NCI-H2227 (cell line): Measurements from ENCODE around the gene OR9Q1.

Experiments
- DNase-seq: peaks from one replicate; lab custom pipeline; 2025; ENCODE audit not compliant: unreplicated experiment; lab: John Stamatoyannopoulos, UW

The OR9Q1 gene

GRCh38 chr11:58030653-58031052 lies 7.0 kb downstream of the OR9Q1 start, which contains the start of gene OR6Q1:
TSS of gene OR6Q1 (plus strand) at chr11:58030953. CDS start at chr11:58030953, 0 bp downstream.
- DNase-seq, result no peak

- DNase-seq, result no peak
Observed at GRCh38 chr11:58034471-58034870, 10.8 kb downstream of the OR9Q1 start.

GRCh38 chr11:58039589-58039988 lies 15.9 kb downstream of the OR9Q1 start:
- no peak for DNase-seq

- no peak for DNase-seq
Observed at GRCh38 chr11:58043379-58043778, 19.7 kb downstream of the OR9Q1 start.

- no peak for DNase-seq
Observed at GRCh38 chr11:58046231-58046630, 22.6 kb downstream of the OR9Q1 start.

- no peak for DNase-seq
Observed at GRCh38 chr11:58047818-58048217, 24.1 kb downstream of the OR9Q1 start.

- no peak for DNase-seq
Observed at GRCh38 chr11:58055806-58056401, 32.2 kb downstream of the OR9Q1 start.

GRCh38 chr11:58057481-58057880 lies 33.8 kb downstream of the OR9Q1 start:
- DNase-seq, result no peak

- no peak for DNase-seq
Observed at GRCh38 chr11:58058276-58059006, 34.8 kb downstream of the OR9Q1 start.

- no peak for DNase-seq
Observed at GRCh38 chr11:58059007-58059350, 35.3 kb downstream of the OR9Q1 start.

- no peak for DNase-seq
Observed at GRCh38 chr11:58060535-58060934, 36.9 kb downstream of the OR9Q1 start.

- DNase-seq, result no peak
Observed at GRCh38 chr11:58060939-58061672, 37.4 kb downstream of the OR9Q1 start.

GRCh38 chr11:58061813-58062212 lies 38.1 kb downstream of the OR9Q1 start:
- DNase-seq, result no peak

GRCh38 chr11:58067685-58068084 lies 44.0 kb downstream of the OR9Q1 start:
- DNase-seq, result no peak

- no peak for DNase-seq
Observed at GRCh38 chr11:58068655-58069054, 45.0 kb downstream of the OR9Q1 start.

- DNase-seq, result no peak
Observed at GRCh38 chr11:58070585-58070984, 46.9 kb downstream of the OR9Q1 start.

- DNase-seq, result no peak
Observed at GRCh38 chr11:58075781-58076180, 52.1 kb downstream of the OR9Q1 start.

- no peak for DNase-seq
Observed at GRCh38 chr11:58086528-58086927, 62.8 kb downstream of the OR9Q1 start.

GRCh38 chr11:58097437-58097836 lies 73.8 kb downstream of the OR9Q1 start:
- DNase-seq, result no peak

- DNase-seq, result no peak
Observed at GRCh38 chr11:58121096-58121495, 97.4 kb downstream of the OR9Q1 start.

GRCh38 chr11:58125469-58125868 lies 101.8 kb downstream of the OR9Q1 start, which contains the start of gene OR9I1:
TSS of gene OR9I1 (minus strand) at chr11:58125530. CDS start at chr11:58119444, 6,086 bp downstream.
- DNase-seq, result no peak

GRCh38 chr11:58127350-58127749 lies 103.7 kb downstream of the OR9Q1 start:
- DNase-seq, result no peak
